ENCODE results near the gene BPI. TPM values are rescaled to one million over a fixed set of nuclear protein-coding genes. Genes with fewer than 3 reads are reported as not detected.

Gene BPI
- not detected in 2 replicates for total RNA-seq (2014; rRNA removed; shearing (Covaris generic))

GRCh38 chr20:38303908-38304379, at the start of gene BPI:
TSS of gene BPI (plus strand) at chr20:38304156. CDS start at chr20:38304224, 68 bp downstream.

DNA sequence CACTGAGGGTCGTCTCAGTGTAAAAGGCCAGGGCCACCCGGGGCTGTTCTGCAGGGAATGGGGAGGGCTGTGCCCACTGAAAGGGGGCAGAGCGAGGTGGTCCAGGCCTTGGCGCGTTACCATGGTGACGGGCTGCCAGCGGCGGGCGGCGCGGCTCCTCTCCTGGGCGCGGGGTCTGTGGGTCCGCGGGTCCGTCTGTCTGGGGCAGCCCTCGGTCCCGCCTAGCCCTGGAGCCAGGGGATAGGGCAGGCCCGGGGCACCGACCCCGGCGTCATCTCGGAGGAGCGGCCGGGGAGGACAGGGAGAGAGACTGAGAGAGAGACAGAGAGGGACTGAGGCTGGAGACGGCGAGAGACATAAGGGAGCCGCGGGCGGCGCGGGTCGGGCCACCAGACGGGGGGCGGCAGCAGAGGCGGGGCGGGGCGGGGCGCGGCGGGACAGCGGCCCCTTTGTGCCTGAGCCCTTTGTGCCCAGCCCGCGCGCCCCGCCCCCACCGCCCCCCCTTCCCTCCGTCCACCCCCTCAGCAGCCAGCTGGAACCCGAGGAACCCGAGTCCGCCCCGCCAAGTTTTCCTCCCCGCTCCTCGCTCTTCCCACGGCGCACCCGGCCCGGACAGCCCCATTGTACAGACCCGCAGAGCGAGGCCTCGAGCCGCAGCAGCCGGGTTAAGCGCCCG, 43.4 kb upstream of the BPI start, which contains the start of gene KIAA1755:
Gene KIAA1755, minus strand, starts transcription at position 358 of the 676 bp plus-strand sequence. Its CDS starts 235 bp downstream, at position 123.

DNA sequence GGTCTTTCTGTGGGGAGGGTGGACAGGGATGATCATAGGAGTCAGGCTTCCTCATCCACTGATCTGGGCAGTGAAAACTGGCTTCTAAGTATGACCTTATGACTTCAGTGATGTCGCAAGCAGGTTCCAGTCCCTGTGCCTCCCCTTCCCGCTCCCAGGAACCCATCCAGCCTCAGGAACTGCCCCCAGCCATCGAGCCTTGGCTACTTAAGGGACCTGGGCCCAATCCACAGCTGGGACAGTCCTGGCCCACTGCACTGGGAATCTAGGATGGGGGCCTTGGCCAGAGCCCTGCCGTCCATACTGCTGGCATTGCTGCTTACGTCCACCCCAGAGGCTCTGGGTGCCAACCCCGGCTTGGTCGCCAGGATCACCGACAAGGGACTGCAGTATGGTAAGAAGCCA, 42.3 kb downstream of the BPI start, which contains the start of gene LBP:
Gene LBP, plus strand, starts transcription at position 236 of the 405 bp plus-strand sequence. Its CDS starts 35 bp downstream, at position 271.

Other genes with a start within 250 kb of the BPI start
- gene TGM2, start 138.9 kb upstream of the BPI start, total RNA-seq (2014; rRNA removed; shearing (Covaris generic)), result 168 and 183 TPM in 2 replicates
- 4.4 and 7.7 TPM in 2 replicates for gene KIAA1755, start 43.4 kb upstream of the BPI start, total RNA-seq (2014; rRNA removed; shearing (Covaris generic))
- 0.05 and 0.11 TPM in 2 replicates for gene LBP, start 42.3 kb downstream of the BPI start, total RNA-seq (2014; rRNA removed; shearing (Covaris generic))
- gene SNHG17, start 131.2 kb downstream of the BPI start, total RNA-seq (2014; rRNA removed; shearing (Covaris generic)), result 75.4 and 86.1 TPM in 2 replicates
- gene RALGAPB, start 168.7 kb downstream of the BPI start, total RNA-seq (2014; rRNA removed; shearing (Covaris generic)), result 18.6 and 21.8 TPM in 2 replicates